ENCODE data around the gene ACSF3.

Gene ACSF3

DNA sequence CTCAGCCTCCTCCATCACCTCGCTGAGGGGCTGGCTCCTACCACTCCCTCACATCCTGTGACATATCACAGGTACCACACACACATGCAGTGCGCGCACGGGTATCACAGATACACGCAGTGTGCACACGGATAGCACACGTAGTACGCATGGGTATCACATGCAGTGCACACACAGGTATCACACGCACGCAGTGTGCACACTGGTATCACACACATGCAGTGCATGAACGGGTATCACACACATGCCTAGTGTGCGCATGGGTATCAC is 30.1 kb downstream of the ACSF3 start:
- DNase-seq (ENCODE audit: low read depth) = no peak
- H3K4me3 ChIP-seq (ENCODE audit: low read depth, low read length) = no peak overlapping the region
- no peak for TF ChIP-seq CTCF (IDR thresholded peaks at IDR 0.05; ENCODE audit: control insufficient read depth, extremely low read depth, insufficient read depth)

GRCh38 chr16:89129378-89129777 is 35.7 kb downstream of the ACSF3 start:
- TF ChIP-seq CTCF (IDR thresholded peaks at IDR 0.05; ENCODE audit: control insufficient read depth, extremely low read depth, insufficient read depth) = no peak
- no peak for DNase-seq (ENCODE audit: low read depth)
- H3K4me3 ChIP-seq (ENCODE audit: low read depth, low read length) = no peak overlapping the region

DNA sequence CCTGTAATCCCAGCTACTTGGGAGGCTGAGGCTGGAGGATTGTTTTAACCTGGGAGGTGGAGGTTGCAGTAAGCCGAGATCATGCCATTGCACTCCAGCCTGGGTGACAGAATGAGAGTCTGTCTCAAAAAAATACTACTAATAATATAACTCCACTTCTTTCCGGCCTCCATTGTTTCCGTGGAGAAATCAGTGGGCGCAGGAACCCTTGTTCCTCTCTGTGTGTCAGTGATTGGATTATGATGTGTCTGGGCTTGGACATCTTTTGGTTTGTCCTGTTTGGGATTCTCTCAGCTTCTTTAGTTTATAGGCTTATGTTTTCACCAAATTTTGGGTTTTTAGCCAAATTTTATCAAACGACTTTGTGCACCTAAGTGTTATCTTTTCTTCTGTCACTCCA is 36.8 kb downstream of the ACSF3 start:
- H3K4me3 ChIP-seq (ENCODE audit: low read depth, low read length) = no peak overlapping the region
- DNase-seq (ENCODE audit: low read depth) = no peak
- no peak for TF ChIP-seq CTCF (IDR thresholded peaks at IDR 0.05; ENCODE audit: control insufficient read depth, extremely low read depth, insufficient read depth)

GRCh38 chr16:89131783-89132182 is 38.1 kb downstream of the ACSF3 start:
- no peak for TF ChIP-seq CTCF (IDR thresholded peaks at IDR 0.05; ENCODE audit: control insufficient read depth, extremely low read depth, insufficient read depth)
- DNase-seq (ENCODE audit: low read depth) = no peak
- H3K4me3 ChIP-seq (ENCODE audit: low read depth, low read length) = no peak overlapping the region

GRCh38 chr16:89132194-89133005 is 38.7 kb downstream of the ACSF3 start:
- no peak for TF ChIP-seq CTCF (IDR thresholded peaks at IDR 0.05; ENCODE audit: control insufficient read depth, extremely low read depth, insufficient read depth)
- H3K4me3 ChIP-seq (ENCODE audit: low read depth, low read length) = no peak overlapping the region
- no peak for DNase-seq (ENCODE audit: low read depth)

GRCh38 chr16:89133457-89134127 is 39.9 kb downstream of the ACSF3 start:
- H3K4me3 ChIP-seq (ENCODE audit: low read depth, low read length) = no peak overlapping the region
- no peak for DNase-seq (ENCODE audit: low read depth)
- TF ChIP-seq CTCF (IDR thresholded peaks at IDR 0.05; ENCODE audit: control insufficient read depth, extremely low read depth, insufficient read depth) = no peak

DNA sequence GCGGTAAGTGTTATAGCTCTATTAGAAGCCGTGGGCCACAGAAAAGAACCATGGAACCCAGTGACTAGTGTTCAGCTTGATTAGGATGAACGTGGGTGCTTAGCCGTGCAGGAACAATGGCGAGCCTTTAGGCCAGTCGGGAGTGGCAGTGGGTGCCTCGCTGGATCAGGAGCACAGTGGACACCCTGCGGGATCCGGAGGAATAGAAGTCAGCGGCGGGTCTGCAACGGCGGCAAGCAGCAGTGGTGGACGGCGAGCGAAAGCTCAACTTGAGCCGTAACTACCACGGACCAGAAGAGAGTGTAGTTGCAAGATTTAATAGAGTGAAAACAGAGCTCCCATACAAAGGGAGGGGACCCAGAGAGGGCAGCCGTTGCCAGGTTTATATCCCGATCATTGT is 40.6 kb downstream of the ACSF3 start:
- TF ChIP-seq CTCF (IDR thresholded peaks at IDR 0.05; ENCODE audit: control insufficient read depth, extremely low read depth, insufficient read depth) = no peak
- no peak overlapping the region for H3K4me3 ChIP-seq (ENCODE audit: low read depth, low read length)
- no peak for DNase-seq (ENCODE audit: low read depth)
